Stimulated activated CD4-positive, alpha-beta T cell treated with anti-CD3 and anti-CD28 coated beads, TNF-alpha, amount 100 ng/mL, for 4 hours (primary cell): ENCODE data around the gene IFIT3.

Experiments used
- DNase-seq, 3 experiments: peaks; one replicate each; pipeline ENCODE4 v3.0.0-alpha.2; 2020; ENCODE audit warnings: low read depth in 3 of 3

Gene IFIT3

DNA sequence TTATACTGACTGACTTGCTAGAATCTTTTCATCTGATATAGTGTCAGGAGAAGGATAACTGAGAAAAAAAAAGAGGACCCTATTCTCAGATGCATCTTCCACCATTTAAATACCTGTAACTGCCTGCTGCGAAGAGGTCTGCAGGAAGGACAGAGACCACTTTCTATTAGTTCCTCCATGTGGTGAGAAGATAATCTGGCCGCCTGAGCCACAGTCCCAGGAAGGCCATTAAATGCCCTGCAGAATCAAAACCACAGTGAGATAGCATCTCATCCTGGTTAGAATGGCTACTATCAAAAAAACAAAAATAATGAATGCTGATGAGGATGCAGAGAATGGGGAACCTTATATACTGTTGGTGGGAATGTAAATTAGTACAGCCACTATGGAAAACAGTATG, 30.2 kb downstream of the IFIT3 start:
- no peak for DNase-seq

DNA sequence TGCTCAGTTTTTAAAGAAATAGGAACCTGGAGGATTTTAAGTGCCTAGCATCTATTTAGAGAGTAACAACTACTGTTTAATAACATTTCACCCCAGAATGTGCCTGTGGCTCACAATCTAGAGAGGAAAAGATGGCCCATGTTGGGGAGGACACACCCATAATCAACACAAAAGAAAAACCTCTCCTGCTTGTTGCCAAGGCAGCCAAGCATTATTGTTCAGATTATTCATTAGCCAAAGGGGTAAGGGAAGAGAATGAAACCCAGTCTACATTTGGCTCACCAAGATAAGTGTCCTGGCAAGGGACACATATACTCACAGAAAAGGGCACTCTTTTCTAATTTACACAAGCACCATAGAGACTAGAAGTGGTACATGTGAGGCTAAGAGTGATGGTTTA, 32.4 kb downstream of the IFIT3 start:
- DNase-seq, result no peak

DNA sequence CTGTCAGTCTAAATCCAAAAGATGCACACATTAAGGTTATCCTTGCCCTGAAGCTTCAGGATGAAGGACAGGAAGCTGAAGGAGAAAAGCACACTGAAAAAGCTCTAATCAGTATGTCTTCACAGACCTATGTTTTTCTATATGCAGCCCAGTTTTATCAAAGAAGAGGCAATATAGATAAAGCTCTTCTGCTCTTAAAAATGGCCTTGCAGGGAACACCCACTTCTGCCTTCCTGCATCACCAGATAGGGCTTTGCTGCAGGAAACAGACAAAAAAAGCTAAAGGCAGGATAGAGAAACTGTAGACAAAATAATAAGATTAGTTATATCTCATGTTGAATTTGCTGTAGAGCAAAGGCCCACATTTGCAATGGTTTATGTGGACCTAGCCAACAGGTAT, 35.1 kb downstream of the IFIT3 start:
- no peak for DNase-seq

DNA sequence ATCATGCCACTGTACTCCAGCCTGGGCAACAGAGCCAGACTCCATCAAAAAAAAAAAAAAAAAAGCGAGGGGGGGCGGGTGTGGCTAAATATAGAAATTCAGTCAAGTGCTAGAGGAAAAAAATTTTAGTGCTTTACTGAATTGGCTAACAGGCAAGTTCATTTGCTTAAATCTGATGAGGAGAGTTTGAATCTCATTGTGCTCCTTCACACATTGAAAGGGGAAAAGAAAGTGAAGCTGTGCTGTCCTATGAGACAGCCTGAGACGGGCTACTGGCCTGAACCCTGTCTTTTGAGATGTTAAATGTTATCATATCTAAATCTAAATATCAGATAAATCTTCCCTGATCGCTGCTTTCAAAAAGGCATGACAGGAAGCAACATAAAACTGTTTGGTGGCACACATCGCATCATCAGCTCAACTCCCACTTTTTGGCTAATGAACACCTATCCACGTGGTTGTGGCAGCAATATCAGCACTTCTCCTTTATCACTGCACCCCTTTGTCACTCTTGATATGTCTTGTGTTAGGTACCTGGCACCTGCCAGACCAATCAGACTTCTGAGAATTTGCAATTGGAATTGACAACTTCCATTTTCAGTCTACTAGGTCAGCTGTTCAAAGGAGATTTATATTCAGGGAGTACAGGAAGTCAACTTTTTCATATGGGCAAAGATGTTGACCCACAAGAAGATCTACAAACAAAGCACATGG, 36.1 kb downstream of the IFIT3 start:
- no peak for DNase-seq

DNA sequence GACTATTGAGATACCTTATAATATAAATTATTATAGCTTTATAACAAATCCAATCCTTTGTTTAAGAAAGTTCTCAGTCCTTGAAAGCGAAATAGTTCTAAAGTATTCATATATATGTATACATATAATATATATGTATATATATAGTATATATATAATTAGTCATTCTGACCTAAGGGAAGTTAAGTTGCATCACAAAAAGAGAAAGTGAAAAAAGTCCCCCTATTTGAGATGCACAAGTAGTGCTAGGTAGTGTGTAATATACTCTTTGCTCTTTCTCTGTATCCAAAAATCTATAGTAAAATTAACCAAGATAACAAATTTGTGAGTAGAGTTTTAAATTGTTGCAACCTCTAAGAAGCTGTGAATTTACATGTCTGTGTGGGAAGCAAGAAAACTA, 36.7 kb downstream of the IFIT3 start:
- no peak for DNase-seq

DNA sequence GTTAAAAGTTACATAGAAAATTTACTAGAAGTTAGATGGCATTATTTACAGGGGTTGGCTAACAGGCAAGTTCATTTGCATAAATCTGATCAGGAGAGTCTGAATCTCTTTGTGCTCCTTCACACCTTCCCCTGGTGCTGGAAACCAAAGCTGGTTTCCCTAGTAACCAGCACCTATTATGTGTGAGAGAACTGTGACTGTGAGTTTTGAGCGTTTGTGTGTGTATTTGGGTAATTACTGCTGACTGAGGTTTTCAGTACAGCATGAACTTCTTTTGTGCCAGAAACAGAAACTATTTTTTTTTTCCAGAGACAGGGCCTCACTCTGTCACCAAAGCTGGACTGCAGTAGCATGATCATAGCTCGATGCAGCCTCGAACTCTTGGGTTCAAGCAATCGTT, 39.7 kb downstream of the IFIT3 start:
- no peak for DNase-seq

DNA sequence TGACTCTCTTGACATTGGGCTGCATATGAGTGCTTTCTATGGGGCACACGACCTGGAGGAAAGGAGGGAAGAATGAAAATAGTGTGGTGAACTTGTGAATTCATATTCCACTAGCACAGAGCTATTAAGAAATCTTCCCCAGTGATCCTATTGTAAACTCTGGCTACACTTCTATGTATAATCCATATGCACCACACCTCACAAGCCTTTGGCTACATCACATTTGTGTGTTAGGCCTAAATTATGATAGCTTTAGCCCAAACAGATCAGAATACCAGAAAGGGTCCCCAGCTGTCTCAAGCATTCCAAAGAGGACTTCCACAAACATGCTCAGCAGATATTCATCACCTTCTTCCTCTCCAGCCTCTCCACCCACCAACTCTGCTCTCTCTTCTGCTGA, 40.3 kb downstream of the IFIT3 start:
- no peak for DNase-seq

DNA sequence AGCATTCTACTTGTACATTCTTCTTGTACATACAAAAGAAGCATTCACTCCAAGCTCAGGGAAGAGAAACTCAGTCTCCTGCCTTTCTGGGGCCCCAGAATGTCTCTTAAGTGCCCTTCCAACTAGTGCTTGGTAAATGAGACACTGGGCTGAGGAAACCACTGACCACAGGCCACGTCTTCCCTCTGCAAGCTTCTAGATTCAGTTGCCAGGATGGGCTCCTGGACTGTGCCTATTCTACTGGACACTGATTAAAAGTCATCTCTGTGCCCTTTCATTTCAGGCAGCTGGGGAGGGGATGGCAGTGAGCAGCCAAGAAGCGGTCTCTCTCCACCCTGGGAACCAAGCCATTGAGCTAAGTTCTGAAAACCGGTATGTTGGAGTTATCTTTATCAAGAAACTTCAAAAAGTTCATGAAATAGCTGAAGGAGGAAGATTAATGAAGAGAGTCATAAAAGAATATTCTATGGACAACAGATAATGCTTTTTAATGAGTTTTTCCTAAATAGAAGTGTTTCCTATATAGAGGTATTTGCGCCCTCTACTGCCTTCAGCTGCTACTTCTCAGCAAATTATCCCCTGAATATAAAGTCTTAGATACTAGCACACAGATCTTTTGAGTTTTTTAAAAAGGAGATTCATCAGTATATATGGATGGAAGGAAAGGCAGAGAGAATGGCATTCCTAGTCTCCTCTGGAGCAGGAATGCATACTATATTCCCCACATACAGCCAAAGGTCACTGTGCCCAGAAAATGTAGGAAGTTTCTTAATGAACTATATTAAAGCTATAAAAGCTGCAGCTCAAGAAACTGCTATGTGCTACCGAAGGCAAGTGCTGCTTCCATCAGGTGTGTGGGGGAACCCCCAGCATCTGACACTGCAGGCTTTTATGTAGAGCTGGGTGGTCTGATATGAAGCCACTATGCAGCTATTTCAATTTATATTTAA, 41.6 kb downstream of the IFIT3 start:
- DNase-seq, result no peak

DNA sequence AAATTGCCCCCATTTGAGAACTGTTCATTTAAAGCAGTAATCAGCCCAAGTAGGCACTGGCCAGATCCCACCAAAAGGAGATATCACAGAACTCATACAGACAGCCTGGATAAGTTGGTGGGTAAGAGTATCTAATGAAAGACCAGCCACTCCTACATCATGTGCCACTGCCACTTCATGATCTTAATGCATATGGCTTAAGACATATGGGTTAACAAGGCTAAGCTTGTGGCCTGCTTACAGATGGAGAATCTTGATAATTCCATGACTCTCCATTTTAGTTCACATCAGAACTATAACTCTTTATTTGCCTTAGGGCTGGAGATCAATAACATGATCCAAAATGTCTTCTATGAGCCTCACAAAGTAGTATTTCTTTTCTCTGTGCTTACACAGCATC, 43.3 kb downstream of the IFIT3 start:
- no peak for DNase-seq

DNA sequence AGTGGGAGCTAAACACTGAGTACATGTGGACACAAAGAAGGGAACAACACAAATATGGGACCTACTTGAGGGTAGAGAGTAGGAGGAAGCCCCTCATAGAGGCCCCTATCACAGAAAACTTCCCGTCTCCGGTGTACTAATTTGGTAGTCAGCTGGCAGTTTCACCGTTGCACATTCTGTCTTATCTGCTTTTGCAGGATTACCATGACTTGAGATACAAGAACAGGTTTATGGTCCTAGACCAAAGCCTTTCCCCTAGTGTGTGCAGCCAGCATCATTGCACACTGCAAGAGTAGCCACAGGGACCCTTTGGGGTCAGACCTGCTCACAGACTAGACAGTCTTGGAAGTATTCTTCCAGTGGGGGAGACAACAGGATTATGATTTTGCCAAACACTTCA, 44.2 kb downstream of the IFIT3 start:
- no peak for DNase-seq

DNA sequence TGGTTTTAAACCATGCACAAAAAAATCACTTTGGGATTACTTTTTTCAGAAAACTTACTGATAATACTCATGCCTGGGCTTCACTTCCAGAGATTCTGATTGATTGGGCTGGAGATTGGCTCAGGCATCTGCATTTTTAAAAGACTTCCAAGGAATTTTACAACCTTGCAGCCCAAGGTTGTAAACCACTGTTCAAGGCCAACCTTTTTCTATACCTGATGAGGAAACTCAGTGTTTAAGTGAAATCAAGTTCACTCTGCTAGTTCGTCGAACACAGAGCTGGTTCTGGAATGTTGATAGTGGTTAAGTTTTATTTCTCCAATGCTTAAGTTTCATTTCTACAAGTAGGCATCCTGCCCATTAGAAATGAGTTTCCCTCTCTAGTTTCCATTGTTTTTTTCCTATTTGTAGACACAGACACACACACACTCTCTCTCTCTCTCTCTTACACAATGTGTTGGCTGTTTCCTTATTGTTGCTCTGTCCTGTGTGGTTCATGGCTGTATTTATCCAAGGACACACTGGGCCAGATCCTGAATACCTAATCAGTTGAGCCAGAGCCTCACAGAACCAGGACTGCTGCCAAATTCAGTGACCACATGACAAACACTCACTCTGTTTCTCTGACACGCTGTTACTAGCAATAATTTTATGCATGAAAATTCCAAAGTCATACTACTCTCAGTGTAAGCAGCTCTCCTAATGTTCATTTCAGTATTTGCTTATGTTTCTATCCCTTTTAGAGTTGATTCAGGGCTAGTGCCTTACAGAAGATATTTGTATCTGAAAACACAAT, 46.3 kb downstream of the IFIT3 start:
- no peak for DNase-seq

DNA sequence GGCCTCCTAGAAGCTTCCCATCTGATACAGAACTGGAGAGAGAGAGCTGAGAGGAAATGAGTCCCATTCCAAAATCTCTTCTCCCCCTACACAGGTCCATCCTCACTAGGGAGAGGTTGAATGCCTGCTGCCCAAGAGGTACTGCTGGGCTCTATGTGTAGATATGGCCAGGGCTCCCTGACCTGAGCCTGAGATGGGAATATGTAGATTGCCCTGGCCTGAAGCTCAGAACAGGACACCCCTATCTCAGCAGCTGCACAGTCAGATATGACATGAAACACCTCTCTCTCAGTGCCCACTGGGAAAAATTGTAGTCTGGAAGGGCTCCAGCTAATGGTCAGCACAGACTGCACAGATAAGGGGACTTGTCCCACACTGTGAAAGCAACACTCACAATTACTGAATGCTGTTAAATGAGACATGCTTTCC, 46.9 kb downstream of the IFIT3 start:
- no peak for DNase-seq

DNA sequence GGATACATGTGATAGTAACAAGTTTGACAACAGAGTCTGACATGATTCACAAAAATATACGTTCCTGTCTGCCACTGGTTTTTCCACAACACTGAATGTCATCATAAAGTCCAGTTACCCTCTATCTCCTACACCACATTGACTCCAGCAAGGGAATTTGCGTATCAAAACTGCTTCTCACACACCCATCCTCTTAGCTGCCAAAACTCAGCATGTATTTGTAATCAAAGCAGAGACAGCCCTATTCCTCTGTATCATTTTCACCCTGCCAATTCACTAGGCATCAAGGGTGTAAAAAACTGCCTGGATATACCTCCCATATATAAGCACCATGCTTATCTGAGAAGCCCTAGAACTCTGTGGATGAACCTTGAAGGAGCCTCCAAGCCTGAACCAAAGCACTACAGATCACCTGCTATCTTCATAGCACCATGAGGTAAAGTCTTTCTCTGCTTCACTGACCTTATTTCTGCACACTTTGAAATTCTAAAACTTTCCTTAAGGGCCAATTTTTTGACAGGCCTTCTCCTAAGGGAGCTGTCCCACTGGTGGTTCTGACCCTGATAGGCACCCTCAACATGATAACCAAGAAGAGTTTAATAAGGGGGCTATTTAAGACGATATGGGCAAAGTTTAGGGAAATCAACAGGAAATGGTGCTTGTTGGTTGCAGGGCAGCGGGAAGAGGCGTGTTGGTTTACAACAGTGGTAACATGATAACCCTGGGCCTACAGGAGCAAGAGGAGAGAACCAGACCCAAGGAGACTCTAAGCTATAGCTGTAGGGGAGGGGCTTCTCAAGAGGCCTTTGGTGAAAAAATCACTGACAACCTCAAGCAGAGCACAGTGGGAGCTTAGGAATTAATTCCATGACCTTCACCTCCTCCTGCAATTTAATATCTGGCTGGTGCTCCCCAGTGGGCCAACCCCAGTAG, 50.2 kb downstream of the IFIT3 start, which contains the start of gene IFIT1B:
Gene IFIT1B (plus strand): TSS at position 352 of the 933 bp plus-strand sequence. CDS start 80 bp downstream, at position 432.
- DNase-seq, result no peak

DNA sequence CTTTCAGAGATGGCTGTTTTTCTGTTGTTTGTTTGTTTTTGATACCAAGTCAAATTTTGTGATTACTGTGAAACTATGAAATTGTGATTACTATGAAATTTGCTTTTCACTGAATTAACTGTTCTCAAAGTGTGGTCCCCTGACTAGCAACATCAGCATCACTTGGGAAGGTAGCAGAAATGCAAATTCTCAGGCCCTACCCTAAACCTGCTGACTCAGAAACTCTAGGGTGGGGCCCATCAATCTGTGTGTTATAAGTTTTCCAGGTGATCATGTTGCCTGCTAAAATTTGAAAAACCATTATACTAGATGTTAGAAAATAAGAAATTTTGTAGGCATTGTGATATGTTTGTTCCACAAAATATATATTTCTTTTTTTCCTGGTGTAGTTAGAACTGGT, 51.3 kb downstream of the IFIT3 start:
- no peak for DNase-seq

DNA sequence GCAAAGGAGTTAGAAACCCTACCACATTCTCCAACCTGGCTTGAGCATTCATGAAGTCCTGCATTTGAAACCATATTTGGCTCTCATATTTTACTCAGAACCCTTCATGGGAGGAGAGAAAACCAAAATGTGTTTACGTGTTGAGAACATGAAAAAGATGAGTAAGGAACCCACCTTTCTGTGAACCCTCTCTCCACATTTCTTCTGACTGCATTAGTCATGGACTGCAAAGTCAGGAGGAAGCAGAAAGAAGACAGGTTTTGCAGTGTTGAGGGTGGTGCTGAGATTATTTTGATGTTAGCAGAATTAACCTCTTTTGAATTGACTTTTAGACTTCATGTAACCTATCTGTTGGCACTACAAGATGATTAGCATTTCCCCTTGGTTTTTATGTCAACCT, 55.0 kb downstream of the IFIT3 start:
- DNase-seq, result no peak

DNA sequence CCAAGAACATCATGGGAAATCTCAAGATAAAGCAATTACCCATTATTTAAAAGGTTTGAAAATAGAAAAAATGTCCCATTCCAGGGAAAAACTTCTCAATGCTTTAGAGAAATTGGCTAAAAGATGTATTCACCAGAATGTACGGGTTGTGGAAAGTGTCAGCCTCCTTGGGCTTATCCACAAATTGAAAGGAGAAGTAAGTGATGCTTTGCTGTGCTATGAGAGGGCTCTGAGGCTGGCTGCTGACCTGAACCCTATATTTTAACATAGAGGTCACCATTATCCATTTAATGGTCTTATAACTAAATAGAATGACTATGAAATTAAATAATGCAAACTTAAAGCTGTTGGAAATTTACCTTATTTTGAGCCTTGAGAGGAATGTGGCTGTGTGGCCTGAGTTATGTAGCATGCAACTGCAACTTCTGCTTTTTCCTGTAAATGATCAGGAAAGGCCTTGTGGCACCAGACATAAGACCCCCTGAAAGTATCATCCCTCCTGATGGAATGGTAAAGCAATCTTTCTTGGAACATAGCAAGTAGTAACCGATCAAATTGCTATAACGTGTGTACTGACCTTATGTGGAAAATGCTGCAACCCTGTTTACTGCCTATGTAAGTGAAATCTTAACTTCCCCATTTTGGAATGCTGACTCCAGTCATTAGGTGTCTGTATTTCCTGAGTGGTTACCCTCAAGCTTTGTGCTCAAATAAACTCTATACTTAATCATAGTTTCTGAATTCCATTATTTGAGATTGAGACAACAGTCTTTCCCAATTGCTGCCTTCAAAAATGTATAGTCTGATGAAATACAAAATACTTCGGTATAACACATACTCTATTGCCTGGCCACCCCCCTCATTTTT, 56.9 kb downstream of the IFIT3 start:
- no peak for DNase-seq

DNA sequence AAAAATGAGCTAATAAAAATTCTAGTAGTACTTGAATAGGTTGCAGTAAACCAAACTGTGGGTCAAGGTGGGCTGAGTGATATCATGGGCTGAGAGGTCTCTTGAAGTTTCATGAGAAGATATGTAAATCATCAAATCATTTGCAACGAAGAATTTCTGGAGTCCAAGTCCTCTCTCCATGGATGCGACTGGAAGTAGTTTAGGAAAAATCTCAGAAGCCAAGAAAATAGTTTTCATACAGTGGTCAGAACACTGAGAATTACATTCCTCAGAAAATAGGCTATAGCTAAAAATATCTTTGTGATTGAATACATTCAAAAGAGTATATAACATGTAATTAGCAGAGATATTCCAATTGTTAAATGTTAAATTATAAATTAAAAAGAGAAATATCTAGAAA, 61.0 kb downstream of the IFIT3 start:
- no peak for DNase-seq

DNA sequence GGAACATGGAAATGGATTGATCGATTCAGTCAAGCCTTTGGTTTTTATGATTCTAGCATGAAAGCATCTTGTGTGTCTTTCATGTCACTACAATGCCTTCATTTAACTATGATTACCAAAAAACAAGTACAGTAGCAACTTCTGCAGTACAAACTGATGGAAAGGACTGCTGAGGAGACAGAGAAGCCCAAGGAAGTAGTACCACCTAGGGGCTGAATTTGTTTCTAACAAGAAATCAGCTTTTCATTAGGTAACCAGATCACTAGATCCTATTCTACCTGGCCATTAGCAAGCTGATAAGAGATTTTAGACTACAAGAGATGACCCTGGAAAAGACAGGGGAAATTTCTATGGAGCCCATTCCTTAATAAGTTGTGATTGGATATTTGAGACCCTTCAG, 61.5 kb downstream of the IFIT3 start:
- DNase-seq, result no peak
